Breast epithelium (tissue), 4 donors: ENCODE results near the gene ENAH. TPM values are rescaled to one million over a fixed set of nuclear protein-coding genes. Genes with fewer than 3 reads are reported as not detected.

Experiments
- DNase-seq, 2 donors: peaks; one replicate each; pipeline ENCODE4 v3.0.0-alpha.2; 2019; ENCODE audit warnings: low spot score in 2 of 2
- H3K27ac ChIP-seq, 2 donors: fragments of 200-600 bp; sonication (generic) in 1 of 2; one replicate each; pipeline ENCODE4 v1.5.1; 2016 to 2019; ENCODE audit warnings: mild to moderate bottlenecking in 1 of 2
- H3K27me3 ChIP-seq, 2 donors: fragments of 200-600 bp; sonication (generic) in 1 of 2; one replicate each; pipeline versions ENCODE4 v1.5.1 to v1.6.0; 2017 to 2019; ENCODE audit warnings: control low read depth in 1 of 2, mild to moderate bottlenecking in 1 of 2
- H3K36me3 ChIP-seq: fragments of 200-600 bp; one replicate; pipeline ENCODE4 v1.5.1; 2019
- H3K4me1 ChIP-seq, 2 donors: fragments of 200-600 bp; sonication (generic); one replicate each; pipeline ENCODE4 v1.5.1; 2016 to 2019; ENCODE audit warnings: control low read depth in 1 of 2
- H3K4me3 ChIP-seq, 3 donors: fragments of 200-600 bp; sonication (generic); 1 replicate in 2 of 3; 2 replicates in 1 of 3; pipeline ENCODE4 v1.5.1; 2016 to 2019; ENCODE audit warnings: mild to moderate bottlenecking in 3 of 3, moderate library complexity in 2 of 3
- H3K9me3 ChIP-seq, 2 donors: fragments of 200-600 bp; sonication (generic) in 1 of 2; one replicate each; pipeline ENCODE4 v1.5.1; 2016 to 2019; ENCODE audit warnings: control low read depth in 1 of 2
- CTCF ChIP-seq, 3 donors: fragments of 450-650 bp; IDR thresholded peaks; one replicate each; pipeline ENCODE4 v1.5.1; 2016 to 2017; ENCODE audit warnings: antibody characterized with exemption in 3 of 3, mild to moderate bottlenecking in 3 of 3, moderate library complexity in 3 of 3
- POLR2A ChIP-seq: fragments of 450-650 bp; IDR thresholded peaks from one replicate; pipeline ENCODE4 v1.6.1; 2016; ENCODE audit warnings: antibody characterized with exemption, mild to moderate bottlenecking, moderate library complexity
- POLR2AphosphoS5 ChIP-seq, 3 donors: sonication (generic); formaldehyde crosslinking; IDR thresholded peaks; one replicate each; pipeline ENCODE4 v1.6.1; 2017; ENCODE audit warnings: antibody characterized with exemption in 3 of 3
- intact Hi-C: fragments of 100-400 bp; cut with DNase I; formaldehyde crosslinking; loops from one replicate; pipeline ENCODE4 v1.15.1; 2023; ENCODE audit warnings: low total_unique reads
- total RNA-seq, 3 donors: library from RNA; depleted of rRNA; stranded (reverse); fragments of >200 nt; gene quantifications; one replicate each; pipeline ENCODE4 v1.1.0, GENCODE V29; 2016

Gene ENAH
- total RNA-seq, 3 donors from 2014 or later: 36.2 to 62.9 (median 48.2) TPM

GRCh38 chr1:225684741-225685140, 31.8 kb upstream of the ENAH start:
- TF ChIP-seq CTCF (IDR thresholded peaks at IDR 0.05) (no peak), POLR2AphosphoS5 (IDR thresholded peaks at IDR 0.05) (no peak), POLR2A (no peak)
- Histone ChIP-seq H3K36me3 (no peaks in the 10 kb centered on the region), H3K4me1 (no peaks in the 10 kb centered on the region), H3K27me3 (no peaks in the 10 kb centered on the region), H3K9me3 (no peaks in the 10 kb centered on the region), H3K4me3 (no peak overlapping the region), H3K27ac (no peak overlapping the region)
- intact Hi-C loops: no loop called here
- DNase-seq: no peak

GRCh38 chr1:225681231-225681630, 28.3 kb upstream of the ENAH start:
- no peaks in the 10 kb centered on the region for H3K9me3 ChIP-seq
- H3K4me1 ChIP-seq: no peaks in the 10 kb centered on the region
- H3K27me3 ChIP-seq: no peaks in the 10 kb centered on the region
- H3K27ac ChIP-seq: no peak overlapping the region
- intact Hi-C loops: no loop called here
- TF ChIP-seq POLR2A (no peak), CTCF (IDR thresholded peaks at IDR 0.05) (no peak), POLR2AphosphoS5 (IDR thresholded peaks at IDR 0.05) (no peak)
- no peak for DNase-seq
- H3K36me3 ChIP-seq: no peaks in the 10 kb centered on the region
- no peak overlapping the region for H3K4me3 ChIP-seq

DNA sequence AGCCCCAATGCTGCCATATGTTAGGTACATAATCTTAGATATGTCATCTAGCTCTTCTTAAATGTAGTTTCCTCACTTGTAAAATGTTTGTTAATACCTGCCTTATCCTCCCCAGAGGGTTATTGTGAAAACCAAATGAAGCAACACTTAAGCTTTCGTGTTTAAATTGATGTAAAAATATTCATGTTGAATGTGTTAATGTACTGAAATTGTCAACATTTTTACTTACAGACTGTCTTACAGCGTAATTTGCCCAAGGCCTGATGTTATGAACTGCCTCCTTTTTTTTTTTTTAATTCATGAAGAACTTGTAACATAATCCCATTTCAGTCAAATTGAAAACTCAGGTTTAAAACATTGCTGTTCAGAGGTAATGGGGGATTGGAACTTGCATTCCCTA, 25.6 kb upstream of the ENAH start:
- H3K27me3 ChIP-seq: no peaks in the 10 kb centered on the region
- TF ChIP-seq CTCF (IDR thresholded peaks at IDR 0.05): no peak
- no peak for TF ChIP-seq POLR2A
- no peak for TF ChIP-seq POLR2AphosphoS5 (IDR thresholded peaks at IDR 0.05)
- no peaks in the 10 kb centered on the region for H3K9me3 ChIP-seq
- no peak overlapping the region for H3K4me3 ChIP-seq
- H3K4me1 ChIP-seq: no peaks in the 10 kb centered on the region
- no peaks in the 10 kb centered on the region for H3K36me3 ChIP-seq
- H3K27ac ChIP-seq: no peak overlapping the region
- DNase-seq: no peak
- intact Hi-C loops: loop anchor here (2.0 kb wide), 1 partner anchor 42 kb away; no protein-coding TSS in a partner anchor

DNA sequence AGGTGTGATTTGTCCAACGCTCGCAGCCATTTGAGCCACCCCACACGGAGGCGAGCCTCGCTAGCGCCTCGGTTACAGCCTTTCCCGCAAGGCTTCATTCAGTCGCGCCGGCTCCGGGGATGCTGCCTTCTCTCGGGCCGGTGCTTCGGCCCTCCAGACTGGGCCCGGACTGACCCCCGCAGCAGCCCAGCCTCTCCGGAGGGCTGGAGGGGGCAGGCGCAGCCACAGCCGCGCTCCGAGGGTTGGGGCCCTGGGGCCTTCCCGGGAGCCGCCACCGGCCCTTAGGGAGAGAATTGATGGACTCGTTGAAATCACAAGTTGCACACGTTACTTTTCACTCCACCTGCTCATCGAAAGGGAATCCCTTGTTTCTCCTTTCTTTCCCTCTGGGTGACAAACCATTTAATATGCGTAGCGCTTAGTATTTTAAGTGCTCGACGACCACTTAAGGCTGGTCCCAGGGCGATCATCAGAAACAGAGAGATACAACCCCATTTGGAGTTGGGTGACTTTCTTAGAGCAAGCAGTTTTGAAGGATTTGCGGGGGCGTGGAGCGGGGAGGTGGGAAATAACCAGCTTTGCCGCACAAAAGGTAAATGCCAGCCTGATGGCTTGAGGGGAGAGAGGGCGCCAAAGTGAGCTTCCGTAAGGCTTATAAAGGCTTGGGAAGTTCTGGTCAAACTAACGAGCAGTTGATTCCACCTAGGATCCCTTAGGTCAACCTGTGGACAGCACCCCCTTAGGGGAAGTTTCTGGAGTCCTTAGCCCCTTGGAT, 24.6 kb upstream of the ENAH start:
- DNase-seq: no peak
- Histone ChIP-seq H3K27ac (no peak overlapping the region), H3K4me3 (peak overlapping the region in 2 of 3 donors; percentile 27 to 62), H3K27me3 (no peaks in the 10 kb centered on the region), H3K9me3 (no peaks in the 10 kb centered on the region), H3K36me3 (no peaks in the 10 kb centered on the region), H3K4me1 (no peaks in the 10 kb centered on the region)
- TF ChIP-seq POLR2A (no peak), CTCF (IDR thresholded peaks at IDR 0.05) (no peak), POLR2AphosphoS5 (IDR thresholded peaks at IDR 0.05) (no peak)
- intact Hi-C loops: loop anchor here (2.0 kb wide), 1 partner anchor 43 kb away; no protein-coding TSS in a partner anchor

DNA sequence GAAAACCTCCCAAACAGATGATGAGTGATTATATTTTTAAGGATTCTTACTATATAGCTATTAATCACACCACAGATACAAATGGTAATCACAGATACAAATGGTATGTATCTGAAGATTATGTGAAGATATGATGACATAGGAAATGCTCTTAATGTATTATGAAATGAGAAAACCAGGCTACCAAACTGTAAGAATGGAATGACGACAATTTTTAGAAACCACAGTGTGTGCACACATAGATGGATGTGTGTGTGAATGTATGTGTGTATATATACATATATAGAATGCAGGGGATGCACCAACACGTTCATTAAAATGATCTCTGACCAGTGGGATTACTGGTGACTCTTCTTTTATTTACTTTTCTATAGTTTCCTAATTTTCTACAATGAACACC, 21.5 kb upstream of the ENAH start:
- intact Hi-C loops: no loop called here

More for the DNA sequence above, 21.5 kb upstream of the ENAH start:
- Histone ChIP-seq H3K27me3 (no peaks in the 10 kb centered on the region), H3K9me3 (no peaks in the 10 kb centered on the region), H3K4me3 (no peak overlapping the region), H3K36me3 (no peaks in the 10 kb centered on the region), H3K4me1 (no peaks in the 10 kb centered on the region), H3K27ac (no peak overlapping the region)
- TF ChIP-seq CTCF (IDR thresholded peaks at IDR 0.05) (no peak), POLR2AphosphoS5 (IDR thresholded peaks at IDR 0.05) (no peak), POLR2A (no peak)
- DNase-seq: no peak
